HepG2 (cell line): ENCODE data around the gene RMI2. TPM values are rescaled to one million over a fixed set of nuclear protein-coding genes. Genes with fewer than 3 reads are reported as not detected.
A peak's percentile ranks its signal among the peaks of the same experiment; 100 is the strongest.

Experiments
- ARID2 ChIP-seq: sonication (generic); formaldehyde crosslinking; IDR thresholded peaks from 2 replicates; pipeline ENCODE4 v1.8.1; 2022; ENCODE audit warnings: mild to moderate bottlenecking, missing genetic modification reagents, borderline replicate concordance
- MBD4 ChIP-seq: IDR thresholded peaks from 2 replicates; pipeline ENCODE4 v1.6.1; 2012; ENCODE audit warnings: low read length, inconsistent platforms, borderline replicate concordance
- MEF2D ChIP-seq: sonication (generic); formaldehyde crosslinking; IDR thresholded peaks from 2 replicates; pipeline ENCODE4 v1.5.1; 2020; ENCODE audit warnings: mild to moderate bottlenecking, missing genetic modification reagents
- PHB2 ChIP-seq: fragments of 450-650 bp; IDR thresholded peaks from 2 replicates; pipeline ENCODE4 v1.6.1; 2018; ENCODE audit not compliant: partially characterized antibody
- PHF21A ChIP-seq: sonication (generic); formaldehyde crosslinking; IDR thresholded peaks from 2 replicates; pipeline ENCODE4 v1.5.0; 2020; ENCODE audit warnings: mild to moderate bottlenecking, missing genetic modification reagents
- PHF5A ChIP-seq: IDR thresholded peaks from one replicate; pipeline ENCODE4 v1.6.1; 2018; ENCODE audit warnings: low read depth, missing genetic modification reagents; ENCODE audit not compliant: unreplicated experiment
- POLR2AphosphoS2 ChIP-seq: IDR thresholded peaks from 2 replicates; pipeline ENCODE4 v1.6.1; 2011; ENCODE audit warnings: low read depth, low read length, improper control_type of control experiment
- REPIN1 ChIP-seq: sonication (generic); formaldehyde crosslinking; IDR thresholded peaks from 2 replicates; pipeline ENCODE4 v1.8.0; 2022; ENCODE audit warnings: missing genetic modification reagents, low read depth, mild to moderate bottlenecking, borderline replicate concordance
- RNF219 ChIP-seq: sonication (generic); formaldehyde crosslinking; IDR thresholded peaks from 2 replicates; pipeline ENCODE4 v1.5.0; 2020; ENCODE audit warnings: mild to moderate bottlenecking, missing genetic modification reagents
- SRSF9 ChIP-seq: fragments of 200-400 bp; formaldehyde crosslinking; IDR thresholded peaks from 2 replicates; pipeline ENCODE4 v1.6.1; 2018; ENCODE audit warnings: borderline replicate concordance, mild to moderate bottlenecking, low read depth, low read length; ENCODE audit not compliant: insufficient read depth, poor library complexity, severe bottlenecking
- TBX2 ChIP-seq: sonication (generic); formaldehyde crosslinking; IDR thresholded peaks from 2 replicates; pipeline ENCODE4 v1.5.0; 2020; ENCODE audit warnings: missing genetic modification reagents, mild to moderate bottlenecking, borderline replicate concordance
- TMF1 ChIP-seq: sonication (generic); formaldehyde crosslinking; IDR thresholded peaks from 2 replicates; pipeline ENCODE4 v1.8.1; 2022; ENCODE audit warnings: low read depth, missing genetic modification reagents
- ZBTB20 ChIP-seq: sonication (generic); formaldehyde crosslinking; IDR thresholded peaks from 2 replicates; pipeline ENCODE4 v1.8.1; 2023; ENCODE audit warnings: missing genetic modification reagents, low read depth, mild to moderate bottlenecking, borderline replicate concordance
- ZNF34 ChIP-seq: sonication (generic); formaldehyde crosslinking; IDR thresholded peaks from 2 replicates; pipeline ENCODE4 v1.4.0; 2020; ENCODE audit warnings: mild to moderate bottlenecking, missing genetic modification reagents, borderline replicate concordance
- ZNF451 ChIP-seq: sonication (generic); formaldehyde crosslinking; IDR thresholded peaks from 2 replicates; pipeline ENCODE4 v1.5.0; 2020; ENCODE audit warnings: mild to moderate bottlenecking, missing genetic modification reagents
- polyA plus RNA-seq, 8 experiments: library from polyadenylated mRNA; depleted of rRNA in 3 of 8; stranded (reverse) in 7 of 8; unstranded in 1 of 8; fragments of >200 nt; fragmentation: Illumina TruSeq in 4 of 8; extraction: Trizol in 4 of 8; gene quantifications; 2 replicates each; pipeline versions ENCODE4 v1.2.1 to v1.2.3, GENCODE V29; 2011 to 2016; ENCODE audit warnings: low read depth in 4 of 8, missing spikeins in 1 of 8, mixed read lengths in 1 of 8; ENCODE audit not compliant: insufficient read depth in 1 of 8
- total RNA-seq, 5 experiments: library from RNA; depleted of rRNA; stranded (reverse); fragments of >200 nt; fragmentation: Illumina TruSeq; extraction: Trizol; gene quantifications; 2 replicates each; pipeline ENCODE4 v1.2.3, GENCODE V29; 2016; ENCODE audit warnings: low read depth in 1 of 5
- TF ChIP-seq, protein P1 (sequence below): sonication (generic); formaldehyde crosslinking; IDR thresholded peaks from 2 replicates; pipeline ENCODE4 v1.8.0; 2022; ENCODE audit warnings: mild to moderate bottlenecking, missing genetic modification reagents; ENCODE audit not compliant: insufficient replicate concordance
- TF ChIP-seq, protein P2 (sequence below): sonication (generic); formaldehyde crosslinking; IDR thresholded peaks from 2 replicates; pipeline ENCODE4 v1.4.0; 2020; ENCODE audit warnings: missing genetic modification reagents, borderline replicate concordance
- TF ChIP-seq, protein P3 (sequence below): sonication (generic); formaldehyde crosslinking; IDR thresholded peaks from 2 replicates; pipeline ENCODE4 v1.5.0; 2020; ENCODE audit warnings: mild to moderate bottlenecking, low read depth, missing genetic modification reagents, borderline replicate concordance

RMI2 gene
- total and polyA plus RNA-seq, 2 of the 13 experiments (the other 11 are each of a cell fraction or from before 2014, with no cell fraction given), result 24.5 to 55.7 TPM

- peak; percentile 92 for TF ChIP-seq ZNF451
- TF ChIP-seq ARID2 (CRISPR knock-in tag), result no peak
- TF ChIP-seq, protein P1, sequence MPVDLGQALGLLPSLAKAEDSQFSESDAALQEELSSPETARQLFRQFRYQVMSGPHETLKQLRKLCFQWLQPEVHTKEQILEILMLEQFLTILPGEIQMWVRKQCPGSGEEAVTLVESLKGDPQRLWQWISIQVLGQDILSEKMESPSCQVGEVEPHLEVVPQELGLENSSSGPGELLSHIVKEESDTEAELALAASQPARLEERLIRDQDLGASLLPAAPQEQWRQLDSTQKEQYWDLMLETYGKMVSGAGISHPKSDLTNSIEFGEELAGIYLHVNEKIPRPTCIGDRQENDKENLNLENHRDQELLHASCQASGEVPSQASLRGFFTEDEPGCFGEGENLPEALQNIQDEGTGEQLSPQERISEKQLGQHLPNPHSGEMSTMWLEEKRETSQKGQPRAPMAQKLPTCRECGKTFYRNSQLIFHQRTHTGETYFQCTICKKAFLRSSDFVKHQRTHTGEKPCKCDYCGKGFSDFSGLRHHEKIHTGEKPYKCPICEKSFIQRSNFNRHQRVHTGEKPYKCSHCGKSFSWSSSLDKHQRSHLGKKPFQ, result no peak
- TF ChIP-seq MEF2D (CRISPR knock-in tag), result no peak
- TF ChIP-seq RNF219, result no peak
- TF ChIP-seq, protein P2, sequence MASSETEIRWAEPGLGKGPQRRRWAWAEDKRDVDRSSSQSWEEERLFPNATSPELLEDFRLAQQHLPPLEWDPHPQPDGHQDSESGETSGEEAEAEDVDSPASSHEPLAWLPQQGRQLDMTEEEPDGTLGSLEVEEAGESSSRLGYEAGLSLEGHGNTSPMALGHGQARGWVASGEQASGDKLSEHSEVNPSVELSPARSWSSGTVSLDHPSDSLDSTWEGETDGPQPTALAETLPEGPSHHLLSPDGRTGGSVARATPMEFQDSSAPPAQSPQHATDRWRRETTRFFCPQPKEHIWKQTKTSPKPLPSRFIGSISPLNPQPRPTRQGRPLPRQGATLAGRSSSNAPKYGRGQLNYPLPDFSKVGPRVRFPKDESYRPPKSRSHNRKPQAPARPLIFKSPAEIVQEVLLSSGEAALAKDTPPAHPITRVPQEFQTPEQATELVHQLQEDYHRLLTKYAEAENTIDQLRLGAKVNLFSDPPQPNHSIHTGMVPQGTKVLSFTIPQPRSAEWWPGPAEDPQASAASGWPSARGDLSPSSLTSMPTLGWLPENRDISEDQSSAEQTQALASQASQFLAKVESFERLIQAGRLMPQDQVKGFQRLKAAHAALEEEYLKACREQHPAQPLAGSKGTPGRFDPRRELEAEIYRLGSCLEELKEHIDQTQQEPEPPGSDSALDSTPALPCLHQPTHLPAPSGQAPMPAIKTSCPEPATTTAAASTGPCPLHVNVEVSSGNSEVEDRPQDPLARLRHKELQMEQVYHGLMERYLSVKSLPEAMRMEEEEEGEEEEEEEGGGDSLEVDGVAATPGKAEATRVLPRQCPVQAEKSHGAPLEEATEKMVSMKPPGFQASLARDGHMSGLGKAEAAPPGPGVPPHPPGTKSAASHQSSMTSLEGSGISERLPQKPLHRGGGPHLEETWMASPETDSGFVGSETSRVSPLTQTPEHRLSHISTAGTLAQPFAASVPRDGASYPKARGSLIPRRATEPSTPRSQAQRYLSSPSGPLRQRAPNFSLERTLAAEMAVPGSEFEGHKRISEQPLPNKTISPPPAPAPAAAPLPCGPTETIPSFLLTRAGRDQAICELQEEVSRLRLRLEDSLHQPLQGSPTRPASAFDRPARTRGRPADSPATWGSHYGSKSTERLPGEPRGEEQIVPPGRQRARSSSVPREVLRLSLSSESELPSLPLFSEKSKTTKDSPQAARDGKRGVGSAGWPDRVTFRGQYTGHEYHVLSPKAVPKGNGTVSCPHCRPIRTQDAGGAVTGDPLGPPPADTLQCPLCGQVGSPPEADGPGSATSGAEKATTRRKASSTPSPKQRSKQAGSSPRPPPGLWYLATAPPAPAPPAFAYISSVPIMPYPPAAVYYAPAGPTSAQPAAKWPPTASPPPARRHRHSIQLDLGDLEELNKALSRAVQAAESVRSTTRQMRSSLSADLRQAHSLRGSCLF (CRISPR knock-in tag), result no peak
- TF ChIP-seq, protein P3, sequence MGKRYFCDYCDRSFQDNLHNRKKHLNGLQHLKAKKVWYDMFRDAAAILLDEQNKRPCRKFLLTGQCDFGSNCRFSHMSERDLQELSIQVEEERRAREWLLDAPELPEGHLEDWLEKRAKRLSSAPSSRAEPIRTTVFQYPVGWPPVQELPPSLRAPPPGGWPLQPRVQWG (CRISPR knock-in tag), result no peak
- no peak for TF ChIP-seq MBD4
- peak; percentile 66; the same call in 1 of the 2 replicates for TF ChIP-seq REPIN1 (CRISPR knock-in tag)
- no peak for TF ChIP-seq PHF5A
- TF ChIP-seq PHB2, result no peak
- TF ChIP-seq PHF21A (CRISPR knock-in tag), result peak; percentile 92
- TF ChIP-seq ZBTB20, result peak; percentile 69; the same call in 1 of the 2 replicates
- TF ChIP-seq SRSF9, result no peak
- TF ChIP-seq TMF1, result no peak
- peak; percentile 91 for TF ChIP-seq ZNF34 (CRISPR knock-in tag)
- TF ChIP-seq POLR2AphosphoS2, result no peak
- peak; percentile 73 for TF ChIP-seq TBX2 (CRISPR knock-in tag)
Observed at GRCh38 chr16:11396241-11397048, 51.2 kb downstream of the RMI2 start (continued).
